Heart left ventricle (tissue), 16 donors: ENCODE results near the gene GK2. TPM values are rescaled to one million over a fixed set of nuclear protein-coding genes. Genes with fewer than 3 reads are reported as not detected.

Source experiments
- ATAC-seq, 4 donors: fragments of 200-7000 bp; cut with Tn5 transposase; one replicate each; pipeline ENCODE4 v1.9.1; 2020 to 2022; ENCODE audit warnings: moderate library complexity in 4 of 4, mild to moderate bottlenecking in 3 of 4, moderate number of reproducible peaks in 1 of 4
- DNase-seq, 5 donors: peaks; one replicate each; pipeline ENCODE4 v3.0.0-alpha.2; 2020
- H3K27ac ChIP-seq, 12 donors: fragments of 200-600 bp; sonication (generic) in 4 of 12; one replicate each; pipeline versions ENCODE4 v1.5.0 to v1.8.0; 2016 to 2022; ENCODE audit warnings: mild to moderate bottlenecking in 2 of 12
- H3K27me3 ChIP-seq, 9 donors: fragments of 200-600 bp; sonication (generic) in 2 of 9; one replicate each; pipeline versions ENCODE4 v1.5.1 to v1.8.0; 2016 to 2022; ENCODE audit warnings: mild to moderate bottlenecking in 3 of 9
- H3K36me3 ChIP-seq, 9 donors: fragments of 200-600 bp; sonication (generic) in 2 of 9; one replicate each; pipeline versions ENCODE4 v1.5.0 to v1.8.0; 2018 to 2022; ENCODE audit warnings: mild to moderate bottlenecking in 2 of 9
- H3K4me1 ChIP-seq, 12 donors: fragments of 200-600 bp; sonication (generic) in 4 of 12; one replicate each; pipeline versions ENCODE4 v1.5.0 to v1.8.0; 2016 to 2022; ENCODE audit warnings: mild to moderate bottlenecking in 3 of 12
- H3K4me3 ChIP-seq, 12 donors: fragments of 200-600 bp; sonication (generic) in 4 of 12; one replicate each; pipeline versions ENCODE4 v1.5.0 to v1.8.0; 2017 to 2022; ENCODE audit warnings: mild to moderate bottlenecking in 9 of 12, moderate library complexity in 4 of 12
- H3K9me3 ChIP-seq, 12 donors: fragments of 200-600 bp; sonication (generic) in 4 of 12; one replicate each; pipeline versions ENCODE4 v1.5.0 to v1.8.0; 2016 to 2022; ENCODE audit warnings: mild to moderate bottlenecking in 1 of 12
- POLR2A ChIP-seq, 2 donors: fragments of 450-650 bp; IDR thresholded peaks; one replicate each; pipeline ENCODE4 v1.6.1; 2017; ENCODE audit warnings: antibody characterized with exemption in 2 of 2, mild to moderate bottlenecking in 2 of 2, moderate library complexity in 2 of 2
- WGBS, 4 donors: extraction: QIAGEN DNeasy Blood & Tissue Kit in 2 of 4; methylation state at CpG; one replicate each; pipeline versions ENCODE4 v1.1.5 to v1.1.7; 2013 to 2018; 5-methylcytosine and 5-hydroxymethylcytosine counted together
- intact Hi-C, 10 donors: fragments of 100-400 bp; cut with DNase I; formaldehyde crosslinking; loops; one replicate each; pipeline versions ENCODE4 v1.11.1 to v1.14.2; 2022
- polyA plus RNA-seq, 2 donors: library from polyadenylated mRNA; stranded (reverse); fragments of 200-250 nt; gene quantifications; one replicate each; pipeline ENCODE4 v1.2.3, GENCODE V29; 2013
- total RNA-seq, 9 donors: library from RNA; depleted of rRNA in 2 of 9; stranded (reverse); fragments of >200 nt in 2 of 9; fragmentation: NEBNext Ultra II Directional in 3 of 9; extraction: Animal tissue kit (Norgen Biotek cat#: 25700) in 3 of 9; gene quantifications; one replicate each; pipeline versions ENCODE4 v1.1.0 to v1.2.4, GENCODE V29; 2016 to 2023
- TF ChIP-seq, protein P1 (sequence below), 12 donors: fragments of 200-600 bp; sonication (generic) in 4 of 12; IDR thresholded peaks; one replicate each; pipeline versions ENCODE4 v1.5.0 to v1.8.0; 2018 to 2022; ENCODE audit warnings: antibody characterized with exemption in 12 of 12, mild to moderate bottlenecking in 5 of 12
- donor health status: ischemic (EF 13 %, LVEDD 7.1; RV severe dilation, severe dysfunction).
- donor health status: healthy with polysubstance abuse.
- donor health status: DM: no; HTN: yes; CAD: no.
- donor health status: DM: no; HTN: no; CAD: no.
- donor health status: ischemic (EF 25% LVEDD 6.9; RV normal size, moderate dysfunction).
- donor health status: ischemic (EF 25% LVEDD 5.7; RV mildly dilated, moderate dysfunction).
- donor health status: healthy.
- donor health status: DM: yes; HTN: yes; CAD: no.
- donor health status: ischemic (EF 35%, LVEDD 5.7; RV mildly dilated, moderate dysfunction).
- donor health status: nonischemic (EF 11% LVEDD 7.7; RV severe dilation, severe dysfunction).
- donor health status: DM: yes; HTN: yes; CAD: no.
- donor health status: PGD.
- donor health status: ischemic (EF 29% LVEDD 5.4; RV normal size, mild dysfunction).
- donor health status: nonischemic (EF 23%, LVEDD 6.1; RV moderate dilation, normal function).

Gene GK2
- total and polyA plus RNA-seq, 11 donors = not detected

DNA sequence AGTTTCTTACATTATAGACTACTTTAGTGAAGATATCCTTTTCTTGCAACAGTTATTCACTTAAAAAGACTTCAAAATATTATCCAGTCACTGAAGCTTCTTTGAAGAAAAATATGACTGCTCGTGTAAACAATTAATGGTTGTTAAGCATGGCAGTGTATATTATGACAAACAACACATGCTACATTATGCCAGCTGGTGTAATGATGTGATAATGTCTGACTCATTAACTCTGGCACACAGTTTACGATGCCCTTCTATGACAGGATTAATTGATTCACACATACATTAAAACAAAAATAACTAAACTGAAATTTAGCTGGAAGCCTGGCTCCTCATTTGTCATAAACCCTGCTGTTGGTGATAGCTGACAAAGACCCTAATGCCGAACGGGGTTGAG, 22.4 kb downstream of the GK2 start:
- WGBS, 4 donors = 57 to 83% (median 77%) methylated on average over 4 of the region's 4 CpGs
- Histone ChIP-seq H3K27ac (no peak overlapping the region), H3K27me3 (no peaks in the 10 kb centered on the region), H3K36me3 (no peaks in the 10 kb centered on the region), H3K4me3 (no peak overlapping the region), H3K9me3 (peaks cover 0 to 3% (median 0%) of the 10 kb centered on the region in 12 donors), H3K4me1 (no peaks in the 10 kb centered on the region)
- DNase-seq (no peak), ATAC-seq (no peak)
- intact Hi-C loops = no loop called here
- TF ChIP-seq, protein P1, sequence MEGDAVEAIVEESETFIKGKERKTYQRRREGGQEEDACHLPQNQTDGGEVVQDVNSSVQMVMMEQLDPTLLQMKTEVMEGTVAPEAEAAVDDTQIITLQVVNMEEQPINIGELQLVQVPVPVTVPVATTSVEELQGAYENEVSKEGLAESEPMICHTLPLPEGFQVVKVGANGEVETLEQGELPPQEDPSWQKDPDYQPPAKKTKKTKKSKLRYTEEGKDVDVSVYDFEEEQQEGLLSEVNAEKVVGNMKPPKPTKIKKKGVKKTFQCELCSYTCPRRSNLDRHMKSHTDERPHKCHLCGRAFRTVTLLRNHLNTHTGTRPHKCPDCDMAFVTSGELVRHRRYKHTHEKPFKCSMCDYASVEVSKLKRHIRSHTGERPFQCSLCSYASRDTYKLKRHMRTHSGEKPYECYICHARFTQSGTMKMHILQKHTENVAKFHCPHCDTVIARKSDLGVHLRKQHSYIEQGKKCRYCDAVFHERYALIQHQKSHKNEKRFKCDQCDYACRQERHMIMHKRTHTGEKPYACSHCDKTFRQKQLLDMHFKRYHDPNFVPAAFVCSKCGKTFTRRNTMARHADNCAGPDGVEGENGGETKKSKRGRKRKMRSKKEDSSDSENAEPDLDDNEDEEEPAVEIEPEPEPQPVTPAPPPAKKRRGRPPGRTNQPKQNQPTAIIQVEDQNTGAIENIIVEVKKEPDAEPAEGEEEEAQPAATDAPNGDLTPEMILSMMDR (IDR thresholded peaks at IDR 0.05) = no peak
- TF ChIP-seq POLR2A (IDR thresholded peaks at IDR 0.05) = no peak

DNA sequence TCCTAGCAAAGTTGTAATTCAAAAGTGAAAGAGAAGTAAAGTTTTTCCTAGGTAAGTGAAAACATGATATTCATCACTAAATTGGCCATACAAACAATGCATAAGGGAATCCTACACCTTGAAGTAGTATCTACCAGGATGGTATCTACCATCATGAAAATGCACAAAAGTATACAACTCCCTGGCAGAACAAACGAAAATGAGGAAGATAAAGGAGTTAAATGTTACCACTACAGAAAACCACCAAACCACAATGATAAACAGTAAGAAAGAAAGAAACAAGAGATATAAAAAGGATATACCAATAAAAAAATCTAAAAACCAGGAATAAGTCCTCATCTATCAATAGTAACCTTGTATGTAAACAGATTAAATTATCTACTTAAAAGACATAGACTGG, 26.9 kb downstream of the GK2 start:
- no peaks in the 10 kb centered on the region for H3K4me1 ChIP-seq
- H3K9me3 ChIP-seq = peaks cover 0 to 3% (median 0%) of the 10 kb centered on the region in 12 donors
- 61 to 76% (median 67%) methylated on average over 1 of the region's 1 CpG for WGBS, 4 donors
- no peak overlapping the region for H3K27ac ChIP-seq
- no peak for DNase-seq
- intact Hi-C loops = no loop called here
- no peaks in the 10 kb centered on the region for H3K27me3 ChIP-seq
- ATAC-seq = no peak
- no peak overlapping the region for H3K4me3 ChIP-seq
- TF ChIP-seq, protein P1 (IDR thresholded peaks at IDR 0.05) = no peak
- TF ChIP-seq POLR2A (IDR thresholded peaks at IDR 0.05) = no peak
- H3K36me3 ChIP-seq = no peaks in the 10 kb centered on the region

DNA sequence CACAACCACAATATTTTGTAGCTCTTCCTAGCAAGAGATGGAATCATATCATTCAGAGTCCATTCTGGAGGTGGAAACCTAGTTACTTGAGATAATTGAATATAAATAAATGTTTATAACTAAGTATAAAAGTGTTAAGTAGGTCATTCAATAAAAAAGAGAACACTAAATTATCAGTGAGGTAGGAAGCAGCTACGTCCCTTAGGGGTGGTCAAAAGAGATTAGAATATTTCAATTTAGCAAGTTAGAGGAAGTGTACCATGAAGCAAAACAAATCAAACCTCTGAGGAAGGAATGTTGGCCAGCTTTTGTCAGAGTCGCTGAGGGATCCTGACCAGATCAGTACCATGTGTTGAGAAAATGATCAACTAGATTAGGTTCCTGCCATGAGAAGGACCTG, 38.0 kb downstream of the GK2 start:
- DNase-seq (no peak), ATAC-seq (no peak)
- Histone ChIP-seq H3K4me3 (no peak overlapping the region), H3K27me3 (no peaks in the 10 kb centered on the region), H3K27ac (no peak overlapping the region), H3K36me3 (no peaks in the 10 kb centered on the region), H3K4me1 (no peaks in the 10 kb centered on the region), H3K9me3 (no peaks in the 10 kb centered on the region)
- no peak for TF ChIP-seq POLR2A (IDR thresholded peaks at IDR 0.05)
- intact Hi-C loops = no loop called here
- 44 to 58% (median 49%) methylated on average over 2 of the region's 2 CpGs for WGBS, 4 donors

DNA sequence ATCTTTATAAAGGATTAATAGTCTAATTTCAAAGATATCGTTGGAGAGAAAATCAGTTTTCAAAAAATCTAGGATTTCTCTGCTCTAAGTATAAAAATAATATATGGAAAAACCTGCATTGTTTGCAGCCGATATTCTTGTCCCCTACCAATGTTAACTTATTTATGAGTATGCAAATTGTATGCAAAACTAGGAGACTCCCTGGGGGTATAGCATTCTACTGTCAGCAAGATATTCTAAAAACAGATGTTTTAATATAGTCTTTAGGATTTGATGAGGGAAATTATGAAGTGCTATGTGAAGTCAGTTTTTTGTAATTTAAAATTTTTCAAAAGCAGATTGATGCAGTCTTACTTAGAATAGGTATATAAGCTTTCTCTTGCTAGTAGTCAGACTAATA, 40.9 kb downstream of the GK2 start:
- Histone ChIP-seq H3K27ac (no peak overlapping the region), H3K27me3 (no peaks in the 10 kb centered on the region), H3K36me3 (no peaks in the 10 kb centered on the region), H3K4me3 (no peak overlapping the region), H3K4me1 (no peaks in the 10 kb centered on the region), H3K9me3 (no peaks in the 10 kb centered on the region)
- TF ChIP-seq, protein P1 (IDR thresholded peaks at IDR 0.05) = no peak
- no peak for TF ChIP-seq POLR2A (IDR thresholded peaks at IDR 0.05)
- 89 to 95% (median 92%) methylated on average over 2 of the region's 2 CpGs for WGBS, 4 donors
- no peak for ATAC-seq
- intact Hi-C loops = no loop called here
- no peak for DNase-seq

DNA sequence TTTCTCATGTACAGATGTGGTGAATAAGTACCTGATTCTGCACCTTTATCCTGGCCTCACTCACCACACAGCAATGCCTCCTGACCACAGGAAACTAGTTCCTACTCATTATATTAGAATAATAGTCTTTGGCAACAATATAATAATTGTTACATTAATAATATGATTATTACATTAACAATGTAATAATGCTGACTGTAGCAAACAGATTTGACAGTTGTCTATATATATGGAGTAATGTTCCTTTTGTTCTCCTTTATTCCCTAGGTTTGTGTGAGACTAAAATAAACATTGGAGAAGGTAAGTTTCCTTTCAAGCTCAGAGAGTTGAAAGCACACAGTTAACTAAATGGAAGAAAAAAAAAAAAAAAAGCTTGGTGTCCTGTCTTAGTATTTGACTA, 41.6 kb downstream of the GK2 start:
- TF ChIP-seq POLR2A (IDR thresholded peaks at IDR 0.05) = no peak
- TF ChIP-seq, protein P1 (IDR thresholded peaks at IDR 0.05) = no peak
- H3K27ac ChIP-seq = no peak overlapping the region
- intact Hi-C loops = no loop called here

More for the DNA sequence above, 41.6 kb downstream of the GK2 start:
- no peaks in the 10 kb centered on the region for H3K36me3 ChIP-seq
- no peaks in the 10 kb centered on the region for H3K27me3 ChIP-seq
- no peaks in the 10 kb centered on the region for H3K9me3 ChIP-seq
- DNase-seq (no peak), ATAC-seq (no peak)
- no peak overlapping the region for H3K4me3 ChIP-seq
- H3K4me1 ChIP-seq = no peaks in the 10 kb centered on the region
